ENCODE measurements around the gene SEMA5B.

SEMA5B gene

DNA sequence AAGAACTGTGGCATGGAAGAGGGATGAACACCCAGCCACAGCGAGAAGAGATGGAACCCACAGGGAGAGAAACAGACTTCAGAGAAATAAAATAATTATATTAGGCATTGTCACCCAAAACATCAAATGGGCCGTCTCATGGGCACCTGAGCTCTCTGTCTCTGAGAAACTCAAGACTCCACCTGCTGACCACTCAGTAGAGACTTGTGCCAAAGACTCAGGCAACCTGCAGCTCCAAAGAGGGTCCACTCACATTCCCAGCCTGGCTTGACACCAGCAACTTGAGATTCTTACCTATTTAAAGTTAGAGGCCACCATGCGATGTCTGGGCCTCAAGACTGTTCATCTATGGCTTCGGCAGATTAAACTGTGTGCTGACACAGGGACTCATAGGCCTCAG, 12.0 kb downstream of the SEMA5B start:
- no peaks in the 10 kb centered on the region for H4K20me1 ChIP-seq (ENCODE audit: insufficient read depth, low read length)
- no peaks in the 10 kb centered on the region for H3K9me3 ChIP-seq (ENCODE audit: low read length)
- H3K4me1 ChIP-seq (ENCODE audit: insufficient read depth, low read length, severe bottlenecking): no peaks in the 10 kb centered on the region
- no peaks in the 10 kb centered on the region for H3K36me3 ChIP-seq (ENCODE audit: insufficient read depth, low read length)
- TF ChIP-seq, protein P1, sequence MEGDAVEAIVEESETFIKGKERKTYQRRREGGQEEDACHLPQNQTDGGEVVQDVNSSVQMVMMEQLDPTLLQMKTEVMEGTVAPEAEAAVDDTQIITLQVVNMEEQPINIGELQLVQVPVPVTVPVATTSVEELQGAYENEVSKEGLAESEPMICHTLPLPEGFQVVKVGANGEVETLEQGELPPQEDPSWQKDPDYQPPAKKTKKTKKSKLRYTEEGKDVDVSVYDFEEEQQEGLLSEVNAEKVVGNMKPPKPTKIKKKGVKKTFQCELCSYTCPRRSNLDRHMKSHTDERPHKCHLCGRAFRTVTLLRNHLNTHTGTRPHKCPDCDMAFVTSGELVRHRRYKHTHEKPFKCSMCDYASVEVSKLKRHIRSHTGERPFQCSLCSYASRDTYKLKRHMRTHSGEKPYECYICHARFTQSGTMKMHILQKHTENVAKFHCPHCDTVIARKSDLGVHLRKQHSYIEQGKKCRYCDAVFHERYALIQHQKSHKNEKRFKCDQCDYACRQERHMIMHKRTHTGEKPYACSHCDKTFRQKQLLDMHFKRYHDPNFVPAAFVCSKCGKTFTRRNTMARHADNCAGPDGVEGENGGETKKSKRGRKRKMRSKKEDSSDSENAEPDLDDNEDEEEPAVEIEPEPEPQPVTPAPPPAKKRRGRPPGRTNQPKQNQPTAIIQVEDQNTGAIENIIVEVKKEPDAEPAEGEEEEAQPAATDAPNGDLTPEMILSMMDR (IDR thresholded peaks at IDR 0.05; ENCODE audit: low read length): peak; percentile 12; the same call in 1 of the 2 replicates
- TF ChIP-seq EZH2 (IDR thresholded peaks at IDR 0.05; ENCODE audit: borderline replicate concordance, low read length): no peak
- H2AFZ ChIP-seq (ENCODE audit: low read length): no peak overlapping the region
- H3K79me2 ChIP-seq (ENCODE audit: insufficient read depth, low read length): no peaks in the 10 kb centered on the region
- H3K4me3 ChIP-seq (ENCODE audit: low read depth, low read length, poor library complexity, severe bottlenecking): no peak overlapping the region
- H3K4me2 ChIP-seq (ENCODE audit: low read length): no peak overlapping the region
- no peak overlapping the region for H3K9ac ChIP-seq (ENCODE audit: low read length)
- H3F3A ChIP-seq (ENCODE audit: insufficient read depth, low read length): no peaks in the 10 kb centered on the region
- H3K9me2 ChIP-seq (ENCODE audit: low read depth, low read length): no peaks in the 10 kb centered on the region
- no peak overlapping the region for H3K27ac ChIP-seq (ENCODE audit: low read depth, low read length, poor library complexity, severe bottlenecking)
- H3K27me3 ChIP-seq (ENCODE audit: insufficient read depth, low read length): peaks cover 9% of the 10 kb centered on the region; the same call in 1 of the 2 replicates

DNA sequence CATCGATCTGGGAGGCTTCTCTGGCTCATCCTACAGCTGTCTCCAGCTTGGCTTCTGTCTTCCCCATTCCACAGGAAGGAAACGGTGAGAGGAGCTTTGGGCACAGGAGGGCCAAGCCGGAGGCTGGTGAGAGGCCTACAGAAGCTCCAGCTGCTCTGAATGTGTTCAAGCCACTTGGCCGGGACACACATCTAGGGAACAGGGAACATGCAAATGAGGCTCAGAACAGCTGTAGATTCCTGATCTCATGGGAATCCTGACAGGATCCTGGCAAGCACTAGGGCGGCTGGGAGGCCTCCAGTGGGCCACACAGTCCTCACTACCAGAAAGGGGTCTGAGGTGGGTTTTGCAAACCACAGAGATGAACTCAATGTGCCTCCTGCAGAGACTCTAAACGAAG, 13.7 kb downstream of the SEMA5B start:
- TF ChIP-seq, protein P1 (IDR thresholded peaks at IDR 0.05; ENCODE audit: low read length): no peak
- TF ChIP-seq EZH2 (IDR thresholded peaks at IDR 0.05; ENCODE audit: borderline replicate concordance, low read length): no peak
- H4K20me1 ChIP-seq (ENCODE audit: insufficient read depth, low read length): no peaks in the 10 kb centered on the region
- H2AFZ ChIP-seq (ENCODE audit: low read length): no peak overlapping the region
- H3K79me2 ChIP-seq (ENCODE audit: insufficient read depth, low read length): no peaks in the 10 kb centered on the region
- no peak overlapping the region for H3K27ac ChIP-seq (ENCODE audit: low read depth, low read length, poor library complexity, severe bottlenecking)
- H3K9me2 ChIP-seq (ENCODE audit: low read depth, low read length): no peaks in the 10 kb centered on the region
- no peaks in the 10 kb centered on the region for H3F3A ChIP-seq (ENCODE audit: insufficient read depth, low read length)
- peaks cover 9% of the 10 kb centered on the region; the same call in 1 of the 2 replicates for H3K27me3 ChIP-seq (ENCODE audit: insufficient read depth, low read length)
- H3K36me3 ChIP-seq (ENCODE audit: insufficient read depth, low read length): no peaks in the 10 kb centered on the region
- H3K9ac ChIP-seq (ENCODE audit: low read length): no peak overlapping the region
- H3K4me2 ChIP-seq (ENCODE audit: low read length): no peak overlapping the region
- H3K4me3 ChIP-seq (ENCODE audit: low read depth, low read length, poor library complexity, severe bottlenecking): no peak overlapping the region
- H3K9me3 ChIP-seq (ENCODE audit: low read length): no peaks in the 10 kb centered on the region
- H3K4me1 ChIP-seq (ENCODE audit: insufficient read depth, low read length, severe bottlenecking): no peaks in the 10 kb centered on the region

DNA sequence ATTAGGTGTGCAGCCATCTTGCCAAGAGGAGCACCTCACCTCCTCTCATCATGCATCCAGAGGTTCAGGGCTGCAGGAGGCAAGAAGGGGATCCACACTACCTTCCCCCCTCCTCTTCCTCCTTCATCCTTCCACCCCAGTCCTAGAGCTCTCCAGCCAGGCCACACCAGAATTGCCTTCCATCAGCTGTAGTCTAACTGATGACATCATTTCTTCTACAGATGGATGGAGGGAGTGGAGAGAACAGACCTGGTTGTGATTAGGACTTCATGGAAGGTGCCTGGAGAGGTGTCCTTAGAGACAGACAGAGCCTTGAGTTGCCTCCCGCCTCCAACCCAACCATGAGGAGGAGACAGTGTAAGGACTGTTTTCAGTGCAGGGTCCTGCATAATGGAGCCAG, 14.9 kb downstream of the SEMA5B start:
- H3K36me3 ChIP-seq (ENCODE audit: insufficient read depth, low read length): no peaks in the 10 kb centered on the region
- H3K27ac ChIP-seq (ENCODE audit: low read depth, low read length, poor library complexity, severe bottlenecking): no peak overlapping the region
- H3K9ac ChIP-seq (ENCODE audit: low read length): no peak overlapping the region
- no peak overlapping the region for H2AFZ ChIP-seq (ENCODE audit: low read length)
- H3K79me2 ChIP-seq (ENCODE audit: insufficient read depth, low read length): no peaks in the 10 kb centered on the region
- TF ChIP-seq EZH2 (IDR thresholded peaks at IDR 0.05; ENCODE audit: borderline replicate concordance, low read length): no peak
- TF ChIP-seq, protein P1 (IDR thresholded peaks at IDR 0.05; ENCODE audit: low read length): no peak
- no peaks in the 10 kb centered on the region for H4K20me1 ChIP-seq (ENCODE audit: insufficient read depth, low read length)
- H3K9me2 ChIP-seq (ENCODE audit: low read depth, low read length): no peaks in the 10 kb centered on the region
- peaks cover 9% of the 10 kb centered on the region; the same call in 1 of the 2 replicates for H3K27me3 ChIP-seq (ENCODE audit: insufficient read depth, low read length)
- H3K4me3 ChIP-seq (ENCODE audit: low read depth, low read length, poor library complexity, severe bottlenecking): no peak overlapping the region
- H3F3A ChIP-seq (ENCODE audit: insufficient read depth, low read length): no peaks in the 10 kb centered on the region
- H3K9me3 ChIP-seq (ENCODE audit: low read length): no peaks in the 10 kb centered on the region
- H3K4me1 ChIP-seq (ENCODE audit: insufficient read depth, low read length, severe bottlenecking): no peaks in the 10 kb centered on the region
- no peak overlapping the region for H3K4me2 ChIP-seq (ENCODE audit: low read length)
